Spleen (tissue), 7 donors: ENCODE measurements around the gene TTC23L.

Source experiments
- CTCF ChIP-seq, 11 experiments: fragments of 200-600 bp in 7 of 11; fragments of 450-650 bp in 4 of 11; sonication (generic) in 4 of 11; IDR thresholded peaks in 8 of 11; conservative IDR thresholded peaks in 3 of 11; 1 replicate in 7 of 11; 2 replicates in 4 of 11; pipeline versions ENCODE4 v1.4.0 to v1.8.0; 2016 to 2021; ENCODE audit warnings: antibody characterized with exemption in 11 of 11, inconsistent platforms in 4 of 11, mild to moderate bottlenecking in 1 of 11
- POLR2A ChIP-seq, 3 donors: fragments of 450-650 bp; IDR thresholded peaks; one replicate each; pipeline ENCODE4 v1.5.1; 2017; ENCODE audit warnings: antibody characterized with exemption in 3 of 3, mild to moderate bottlenecking in 1 of 3
- POLR2AphosphoS5 ChIP-seq, 3 donors: sonication (generic); formaldehyde crosslinking; IDR thresholded peaks; one replicate each; pipeline ENCODE4 v1.5.1; 2017; ENCODE audit warnings: antibody characterized with exemption in 3 of 3
- donor health status: DM: no; HTN: no; CAD: no; lungs with moderate emphysema.
- donor health status: DM: no; HTN: no; CAD: no.
- donor health status: DM: no; HTN: no; CAD: no.

GRCh38 chr5:34804913-34805312 lies 34.1 kb upstream of the TTC23L start:
- no peak for TF ChIP-seq CTCF (IDR thresholded peaks at IDR 0.05 in 8 of 11, conservative IDR thresholded peaks at IDR 0.05 in 3 of 11)
- no peak for TF ChIP-seq POLR2AphosphoS5 (IDR thresholded peaks at IDR 0.05)
- no peak for TF ChIP-seq POLR2A (IDR thresholded peaks at IDR 0.05)
